ENCODE results near the gene MYZAP.

The MYZAP gene

GRCh38 chr15:57563416-57563815 is 28.3 kb upstream of the MYZAP start:
- DNase-seq = no peak

GRCh38 chr15:57565311-57565710 is 26.4 kb upstream of the MYZAP start:
- DNase-seq = peak; percentile 68

- no peak for DNase-seq
These were observed 24.9 kb upstream of the MYZAP start for GRCh38 chr15:57566834-57567233.

GRCh38 chr15:57567891-57568290 is 23.8 kb upstream of the MYZAP start:
- no peak for DNase-seq

GRCh38 chr15:57568299-57568698 is 23.4 kb upstream of the MYZAP start:
- no peak for DNase-seq

- no peak for DNase-seq
These were observed 21.4 kb upstream of the MYZAP start for GRCh38 chr15:57570340-57570739.

- peak; percentile 8 for DNase-seq
These were observed 20.7 kb upstream of the MYZAP start for GRCh38 chr15:57570994-57571393.

GRCh38 chr15:57571725-57572124 is 20.0 kb upstream of the MYZAP start:
- no peak for DNase-seq

GRCh38 chr15:57572468-57572867 is 19.2 kb upstream of the MYZAP start:
- DNase-seq = no peak

- no peak for DNase-seq
These were observed 18.6 kb upstream of the MYZAP start for GRCh38 chr15:57573151-57573550.

- no peak for DNase-seq
These were observed 16.3 kb upstream of the MYZAP start for GRCh38 chr15:57575363-57575762.

GRCh38 chr15:57578288-57578900 is 13.3 kb upstream of the MYZAP start:
- DNase-seq = no peak

GRCh38 chr15:57580428-57580827 is 11.3 kb upstream of the MYZAP start:
- DNase-seq = no peak

- DNase-seq = peak; percentile 8
These were observed 10.8 kb upstream of the MYZAP start for GRCh38 chr15:57580866-57581265.

- no peak for DNase-seq
These were observed 9.6 kb upstream of the MYZAP start for GRCh38 chr15:57582090-57582489.

- DNase-seq = no peak
These were observed 8.4 kb upstream of the MYZAP start for GRCh38 chr15:57583282-57583681.

GRCh38 chr15:57583720-57584119 is 8.0 kb upstream of the MYZAP start:
- no peak for DNase-seq

- DNase-seq = no peak
These were observed 4.9 kb upstream of the MYZAP start for GRCh38 chr15:57586661-57587424.

- no peak for DNase-seq
These were observed 2.4 kb upstream of the MYZAP start for GRCh38 chr15:57589281-57589680.

GRCh38 chr15:57589754-57590153 is 1.9 kb upstream of the MYZAP start:
- no peak for DNase-seq

- DNase-seq = peak; percentile 30
These were observed 375 bp upstream of the MYZAP start for GRCh38 chr15:57591237-57591821.

GRCh38 chr15:57592426-57592825 is 722 bp downstream of the MYZAP start:
- peak; percentile 3 for DNase-seq

- no peak for DNase-seq
These were observed 1.2 kb downstream of the MYZAP start for GRCh38 chr15:57592836-57593420.

- DNase-seq = no peak
These were observed 2.8 kb downstream of the MYZAP start for GRCh38 chr15:57594479-57594878.

All from DMS53 (cell line).